Right cardiac atrium (tissue), 5 donors: ENCODE results near the gene CMPK1. TPM values are rescaled to one million over a fixed set of nuclear protein-coding genes. Genes with fewer than 3 reads are reported as not detected.
A peak's percentile ranks its signal among the peaks of the same experiment; 100 is the strongest.

ENCODE experiments used
- ATAC-seq, 2 donors: fragments of 200-7000 bp; cut with Tn5 transposase; one replicate each; pipeline versions ENCODE4 v1.8.0 to v1.9.1; 2020; ENCODE audit warnings: moderate library complexity in 2 of 2, mild to moderate bottlenecking in 1 of 2
- DNase-seq, 3 donors: peaks; one replicate each; pipeline ENCODE4 v3.0.0-alpha.2; 2020
- H3K27ac ChIP-seq: one replicate; pipeline ENCODE4 v1.5.1; 2013; ENCODE audit warnings: mild to moderate bottlenecking, low read length, control low read depth, moderate library complexity
- H3K27me3 ChIP-seq: one replicate; pipeline ENCODE4 v1.6.1; 2013; ENCODE audit not compliant: control insufficient read depth, insufficient read depth
- H3K4me1 ChIP-seq: one replicate; pipeline ENCODE4 v1.6.1; 2013; ENCODE audit warnings: low read length; ENCODE audit not compliant: control insufficient read depth, insufficient read depth
- H3K4me3 ChIP-seq: one replicate; pipeline ENCODE4 v1.5.1; 2013; ENCODE audit warnings: low read length, control low read depth
- H3K9me3 ChIP-seq: one replicate; pipeline ENCODE4 v1.6.1; 2013; ENCODE audit warnings: low read length; ENCODE audit not compliant: control insufficient read depth
- WGBS: extraction: QIAGEN DNeasy Blood & Tissue Kit; methylation state at CpG from one replicate; pipeline ENCODE4 v1.1.7; 2013; 5-methylcytosine and 5-hydroxymethylcytosine counted together
- intact Hi-C, 4 donors: fragments of 100-400 bp; cut with DNase I; formaldehyde crosslinking; loops; one replicate each; pipeline versions ENCODE4 v1.11.0 to v1.14.0; 2022 to 2023
- polyA plus RNA-seq: library from polyadenylated mRNA; stranded (reverse); fragments of 200-250 nt; gene quantifications from one replicate; pipeline ENCODE4 v1.2.3, GENCODE V29; 2013
- total RNA-seq, 4 donors: library from RNA; stranded (reverse); fragmentation: NEBNext Ultra II Directional; extraction: Animal tissue kit (Norgen Biotek cat#: 25700); gene quantifications; one replicate each; pipeline ENCODE4 v1.2.1, GENCODE V29; 2021
- donor health status: healthy with polysubstance abuse.
- donor health status: DM: no; HTN: yes; CAD: no.
- donor health status: DM: no; HTN: no; CAD: no.
- donor health status: DM: no; HTN: yes; CAD: no; lungs with severe emphysema.
- donor health status: DM: yes; HTN: yes; CAD: no.

Gene CMPK1
- total and polyA plus RNA-seq, 5 donors, result 53.6 to 103 (median 77.5) TPM

- ATAC-seq (no peak), DNase-seq (no peak)
- Histone ChIP-seq H3K27ac (no peak overlapping the region), H3K9me3 (no peaks in the 10 kb centered on the region), H3K4me1 (no peaks in the 10 kb centered on the region), H3K4me3 (no peak overlapping the region), H3K27me3 (peaks cover 3% of the 10 kb centered on the region)
- intact Hi-C loops, result no loop called here
- 81% methylated on average over 3 of the region's 3 CpGs for WGBS
Observed at GRCh38 chr1:47395433-47395832, 61.8 kb downstream of the CMPK1 start.

- H3K27me3 ChIP-seq, result peaks cover 3% of the 10 kb centered on the region
- no peaks in the 10 kb centered on the region for H3K4me1 ChIP-seq
- ATAC-seq (no peak), DNase-seq (no peak)
- H3K27ac ChIP-seq, result no peak overlapping the region
- WGBS, result 95% methylated on average over 6 of the region's 6 CpGs
- no peak overlapping the region for H3K4me3 ChIP-seq
- no peaks in the 10 kb centered on the region for H3K9me3 ChIP-seq
- intact Hi-C loops, result no loop called here
Observed at GRCh38 chr1:47396671-47397196, 63.1 kb downstream of the CMPK1 start.

DNA sequence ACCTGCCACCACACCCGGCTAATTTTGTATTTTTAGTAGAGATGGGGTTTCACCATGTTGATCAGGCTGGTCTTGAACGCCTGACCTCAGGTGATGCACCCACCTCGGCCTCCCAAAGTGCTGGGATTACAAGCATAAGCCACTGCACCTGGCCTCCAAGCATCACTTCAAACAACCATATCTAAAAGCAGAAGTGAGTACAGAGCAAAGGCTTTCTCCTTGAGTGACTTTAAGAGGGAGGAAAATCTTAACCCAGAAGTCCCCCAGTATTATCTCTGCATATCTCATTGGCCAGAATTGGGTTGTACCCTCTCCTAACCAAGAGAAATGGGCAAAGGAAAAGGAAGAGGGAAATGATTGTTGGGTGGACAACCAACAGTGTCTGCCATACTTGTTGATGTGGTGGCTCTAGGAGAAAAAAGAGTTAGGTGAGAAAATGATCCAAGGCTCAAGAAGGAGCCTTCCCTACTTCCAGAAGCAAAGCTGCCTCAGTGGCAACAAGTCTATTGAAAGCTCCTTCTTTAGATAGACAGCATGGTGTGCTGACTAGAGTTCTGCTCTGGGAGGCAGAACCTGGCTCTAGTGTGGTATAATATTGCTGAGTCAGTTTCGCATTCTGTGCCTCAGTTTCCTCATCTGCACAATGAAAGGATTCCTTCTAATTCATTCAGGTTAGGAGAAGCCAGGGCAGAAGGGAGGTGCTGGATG is 65.7 kb downstream of the CMPK1 start:
- intact Hi-C loops, result no loop called here
- DNase-seq (no peak), ATAC-seq (no peak)
- H3K9me3 ChIP-seq, result no peaks in the 10 kb centered on the region
- 86% methylated on average over 4 of the region's 4 CpGs for WGBS
- no peaks in the 10 kb centered on the region for H3K4me1 ChIP-seq
- no peak overlapping the region for H3K27ac ChIP-seq
- no peak overlapping the region for H3K4me3 ChIP-seq
- peaks cover 3% of the 10 kb centered on the region for H3K27me3 ChIP-seq

- H3K4me3 ChIP-seq, result no peak overlapping the region
- H3K4me1 ChIP-seq, result no peaks in the 10 kb centered on the region
- intact Hi-C loops, result no loop called here
- WGBS, result 92% methylated on average over 4 of the region's 4 CpGs
- ATAC-seq (no peak), DNase-seq (no peak)
- no peaks in the 10 kb centered on the region for H3K9me3 ChIP-seq
- H3K27ac ChIP-seq, result no peak overlapping the region
- H3K27me3 ChIP-seq, result peaks cover 3% of the 10 kb centered on the region
Observed at GRCh38 chr1:47399846-47400155, 66.2 kb downstream of the CMPK1 start.

DNA sequence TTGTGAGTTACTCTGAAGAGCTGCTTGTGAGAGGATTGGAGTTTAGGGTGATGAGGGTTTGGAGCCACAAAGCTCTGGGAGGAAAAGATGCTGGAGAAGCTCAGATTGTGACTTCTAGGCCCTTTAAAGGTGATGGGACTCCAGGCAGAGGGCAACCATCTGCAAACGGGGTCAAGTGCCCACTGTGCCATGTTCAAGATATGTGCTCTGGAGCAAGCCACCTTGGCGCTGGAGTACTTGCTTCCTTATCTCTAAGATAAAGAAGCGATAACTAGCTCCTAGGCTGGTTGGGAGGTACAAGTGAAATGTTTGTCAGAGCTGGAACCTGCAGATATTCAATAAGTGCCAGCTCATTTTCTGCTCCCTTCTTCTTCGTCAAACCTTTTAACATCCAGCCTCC is 68.2 kb downstream of the CMPK1 start:
- no peak for DNase-seq
- intact Hi-C loops, result no loop called here
- no peak for ATAC-seq
- no peaks in the 10 kb centered on the region for H3K9me3 ChIP-seq
- H3K27me3 ChIP-seq, result peaks cover 3% of the 10 kb centered on the region
- WGBS, result 60% methylated on average over 4 of the region's 4 CpGs
- no peaks in the 10 kb centered on the region for H3K4me1 ChIP-seq
- no peak overlapping the region for H3K4me3 ChIP-seq
- H3K27ac ChIP-seq, result no peak overlapping the region

DNA sequence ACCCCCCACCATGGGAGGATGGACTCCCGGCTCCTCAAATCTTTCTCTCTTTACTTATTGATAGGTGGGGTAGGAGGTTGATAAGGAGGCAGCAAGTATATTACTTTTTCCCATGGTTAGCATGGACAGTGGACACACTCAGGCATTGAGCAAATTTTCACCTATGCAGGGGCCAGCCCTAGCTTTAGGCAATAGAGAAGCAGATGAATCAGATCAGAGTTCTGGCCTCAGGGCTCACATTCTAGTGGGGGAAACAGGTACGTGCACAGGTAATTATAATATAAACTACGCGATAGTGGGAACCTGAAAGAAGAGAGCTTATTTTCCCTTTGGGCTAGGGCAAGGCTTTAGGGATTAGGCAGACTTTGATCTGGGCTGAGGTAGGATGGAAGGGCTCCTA is 69.0 kb downstream of the CMPK1 start:
- WGBS, result 88% methylated on average over 4 of the region's 4 CpGs
- Histone ChIP-seq H3K9me3 (no peaks in the 10 kb centered on the region), H3K27ac (no peak overlapping the region), H3K4me1 (no peaks in the 10 kb centered on the region), H3K4me3 (no peak overlapping the region), H3K27me3 (peaks cover 3% of the 10 kb centered on the region)
- intact Hi-C loops, result no loop called here
- ATAC-seq, result no peak
- DNase-seq, result no peak

DNA sequence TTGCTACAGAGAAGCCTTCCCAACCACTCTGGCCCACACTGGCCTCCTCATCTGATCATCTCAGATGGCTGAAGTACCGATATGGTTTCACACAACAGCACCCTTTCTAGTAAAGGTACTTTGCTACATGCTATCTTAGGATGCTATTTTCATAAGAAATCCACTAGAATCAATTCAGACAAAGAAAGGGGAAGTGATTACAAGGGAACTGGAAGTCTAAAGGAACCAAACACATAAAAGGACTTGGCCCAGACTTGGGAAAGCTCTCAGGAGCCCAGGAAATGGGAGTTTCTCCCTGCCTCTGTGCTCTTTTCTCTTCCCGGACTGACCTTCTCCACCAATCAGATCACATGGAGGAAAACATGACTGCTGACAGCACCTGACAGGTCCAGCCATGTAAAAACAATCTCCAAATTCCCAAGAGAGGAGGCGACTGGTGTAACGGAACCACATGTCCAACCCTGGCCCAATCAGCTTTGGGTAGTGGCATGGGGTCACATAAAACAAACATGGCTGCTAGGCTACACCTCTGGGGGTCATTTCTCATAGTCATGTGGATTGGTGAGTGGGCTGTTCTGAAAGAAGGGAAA is 69.8 kb downstream of the CMPK1 start:
- Histone ChIP-seq H3K4me1 (no peaks in the 10 kb centered on the region), H3K9me3 (no peaks in the 10 kb centered on the region), H3K4me3 (no peak overlapping the region), H3K27ac (no peak overlapping the region), H3K27me3 (peaks cover 3% of the 10 kb centered on the region)
- ATAC-seq (no peak), DNase-seq (no peak)
- intact Hi-C loops, result no loop called here
- WGBS, result 73% methylated on average over 4 of the region's 4 CpGs

DNA sequence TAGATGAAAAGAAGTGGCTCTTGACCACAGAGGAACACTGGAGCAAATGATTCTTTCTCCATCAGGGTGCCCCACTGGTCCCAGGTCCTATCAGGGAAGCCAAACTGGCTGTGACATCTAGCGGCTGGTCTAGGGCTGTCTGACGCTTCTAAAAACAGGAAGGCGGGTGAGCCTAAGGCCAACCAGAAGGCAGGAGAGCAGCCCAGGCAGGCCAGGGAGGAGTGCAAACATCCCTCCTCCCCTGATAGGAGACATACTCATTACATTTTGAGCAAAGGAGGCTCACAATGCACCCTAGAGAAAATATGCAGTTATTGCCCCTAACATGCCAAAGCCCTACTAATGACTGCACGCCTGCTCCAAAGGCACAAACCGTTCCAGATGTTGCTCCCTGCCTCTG is 72.1 kb downstream of the CMPK1 start:
- 54% methylated on average over 5 of the region's 5 CpGs for WGBS
- no peaks in the 10 kb centered on the region for H3K27me3 ChIP-seq
- H3K4me3 ChIP-seq, result no peak overlapping the region
- DNase-seq (no peak), ATAC-seq (peak; percentile 48 to 63)
- H3K9me3 ChIP-seq, result no peaks in the 10 kb centered on the region
- H3K4me1 ChIP-seq, result no peaks in the 10 kb centered on the region
- intact Hi-C loops, result no loop called here
- no peak overlapping the region for H3K27ac ChIP-seq

- no peaks in the 10 kb centered on the region for H3K9me3 ChIP-seq
- intact Hi-C loops, result no loop called here
- 95% methylated on average over 5 of the region's 5 CpGs for WGBS
Observed at GRCh38 chr1:47406966-47407365, 73.4 kb downstream of the CMPK1 start.

GRCh38 chr1:47407481-47407880 is 73.9 kb downstream of the CMPK1 start:
- no peak for ATAC-seq
- 87% methylated on average over 3 of the region's 3 CpGs for WGBS
- intact Hi-C loops, result no loop called here

More at GRCh38 chr1:47406966-47407365, 73.4 kb downstream of the CMPK1 start:
- Histone ChIP-seq H3K4me3 (no peak overlapping the region), H3K4me1 (no peaks in the 10 kb centered on the region), H3K27me3 (no peaks in the 10 kb centered on the region), H3K27ac (no peak overlapping the region)
- DNase-seq (no peak), ATAC-seq (no peak)

GRCh38 chr1:47409311-47410067 is 75.9 kb downstream of the CMPK1 start:
- intact Hi-C loops, result no loop called here
- whole genome bisulfite sequencing, result 34% methylated on average over 12 of the region's 12 CpGs
- Histone ChIP-seq H3K4me1 (no peaks in the 10 kb centered on the region), H3K27me3 (no peaks in the 10 kb centered on the region), H3K9me3 (no peaks in the 10 kb centered on the region), H3K27ac (no peak overlapping the region), H3K4me3 (no peak overlapping the region)
- ATAC-seq (peak; percentile 34 to 59), DNase-seq (peak in 2 of 3 donors; percentile 19 to 68)

More at GRCh38 chr1:47407481-47407880, 73.9 kb downstream of the CMPK1 start:
- H3K27ac ChIP-seq, result no peak overlapping the region
- no peaks in the 10 kb centered on the region for H3K27me3 ChIP-seq
- DNase-seq, result no peak
- H3K4me1 ChIP-seq, result no peaks in the 10 kb centered on the region
- no peak overlapping the region for H3K4me3 ChIP-seq
- no peaks in the 10 kb centered on the region for H3K9me3 ChIP-seq
